Erythroblast (primary cell): ENCODE data around the gene PHLPP2.

Experiments used
- GATA1 ChIP-seq: IDR thresholded peaks from 2 replicates; pipeline ENCODE4 v1.6.1; 2011; ENCODE audit warnings: low read depth, mild to moderate bottlenecking, control low read depth, low read length, moderate library complexity
- POLR2A ChIP-seq: IDR thresholded peaks from 2 replicates; pipeline ENCODE4 v1.6.1; 2011; ENCODE audit warnings: mild to moderate bottlenecking, low read length

DNA sequence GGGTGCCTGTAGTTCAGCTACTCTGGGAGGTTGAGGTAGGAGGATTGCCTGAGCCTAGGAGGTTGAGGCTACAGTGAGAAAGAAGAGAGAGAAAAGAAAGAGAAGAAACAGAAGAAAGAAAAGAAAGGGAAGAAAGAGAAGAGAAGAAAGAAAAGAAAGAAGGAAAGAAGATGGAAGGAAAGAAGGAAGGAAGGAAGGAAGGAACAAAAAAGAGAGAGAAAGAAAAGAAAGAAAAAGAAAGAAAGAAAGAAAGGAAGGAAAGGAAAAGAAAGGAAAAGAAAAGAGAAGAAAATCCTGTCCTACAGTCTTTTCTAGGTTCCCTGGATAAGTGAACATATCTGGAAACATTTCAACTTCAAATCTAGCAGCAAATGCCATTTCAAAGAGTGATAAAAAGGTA is 29.6 kb upstream of the PHLPP2 start:
- TF ChIP-seq POLR2A: no peak
- TF ChIP-seq GATA1: no peak
